Astrocyte (in vitro differentiated cells and primary cell): ENCODE data around the gene TBL1XR1. TPM values are rescaled to one million over a fixed set of nuclear protein-coding genes. Genes with fewer than 3 reads are reported as not detected.
"Not testable (repeated sequence)": the region's sequence is repeated elsewhere in the genome, so short reads cannot be mapped to it uniquely, and the experiment has no call there.

Experiments used
- DNase-seq: peaks from one replicate; pipeline ENCODE4 v3.0.0-alpha.2; 2010; ENCODE audit warnings: low read depth
- FAIRE-seq: peaks from 2 replicates; lab custom pipeline; 2011; peaks lifted over from hg19 to GRCh38; lab: Jason Lieb, UNC
- H2AFZ ChIP-seq: 2 replicates; pipeline ENCODE4 v1.6.0; 2012; ENCODE audit warnings: low read depth, low read length, inconsistent platforms
- H3K27ac ChIP-seq: 2 replicates; pipeline ENCODE4 v1.5.1; 2011; ENCODE audit warnings: low read depth, low read length, inconsistent platforms
- H3K27me3 ChIP-seq: 2 replicates; pipeline ENCODE4 v1.6.0; 2011; ENCODE audit warnings: low read length, inconsistent platforms; ENCODE audit not compliant: insufficient read depth
- H3K36me3 ChIP-seq: 2 replicates; pipeline ENCODE4 v1.5.1; 2011; ENCODE audit warnings: low read length, inconsistent platforms; ENCODE audit not compliant: insufficient read depth
- H3K4me1 ChIP-seq: 2 replicates; pipeline ENCODE4 v1.5.1; 2011; ENCODE audit warnings: low read length, inconsistent platforms; ENCODE audit not compliant: insufficient read depth
- H3K4me2 ChIP-seq: 2 replicates; pipeline ENCODE4 v1.6.0; 2012; ENCODE audit warnings: low read length, inconsistent platforms
- H3K4me3 ChIP-seq: 2 replicates; pipeline ENCODE4 v1.5.1; 2011; ENCODE audit warnings: low read depth, mild to moderate bottlenecking, low read length, inconsistent platforms; ENCODE audit not compliant: insufficient read depth
- H3K79me2 ChIP-seq: 2 replicates; pipeline ENCODE4 v1.6.0; 2012; ENCODE audit warnings: mild to moderate bottlenecking, low read length, inconsistent platforms; ENCODE audit not compliant: insufficient read depth
- H3K9ac ChIP-seq: 2 replicates; pipeline ENCODE4 v1.6.0; 2012; ENCODE audit warnings: mild to moderate bottlenecking, low read length, inconsistent platforms
- H3K9me3 ChIP-seq: 2 replicates; pipeline ENCODE4 v1.5.1; 2012; ENCODE audit warnings: low read depth, mild to moderate bottlenecking, low read length, inconsistent platforms; ENCODE audit not compliant: insufficient read depth
- H4K20me1 ChIP-seq: 2 replicates; pipeline ENCODE4 v1.6.0; 2012; ENCODE audit warnings: low read length, inconsistent platforms; ENCODE audit not compliant: insufficient read depth
- H3K27ac Mint-ChIP-seq: one replicate; pipeline ENCODE4 v1.8.0; 2021; ENCODE audit warnings: mild to moderate bottlenecking, mixed read lengths; ENCODE audit not compliant: unreplicated experiment
- H3K27me3 Mint-ChIP-seq: one replicate; pipeline ENCODE4 v1.8.0; 2021; ENCODE audit warnings: low read depth, mixed read lengths; ENCODE audit not compliant: unreplicated experiment
- H3K36me3 Mint-ChIP-seq: one replicate; pipeline ENCODE4 v1.8.0; 2021; ENCODE audit warnings: low read depth, mixed read lengths; ENCODE audit not compliant: unreplicated experiment
- H3K4me1 Mint-ChIP-seq: one replicate; pipeline ENCODE4 v1.8.0; 2021; ENCODE audit warnings: low read depth, mixed read lengths; ENCODE audit not compliant: unreplicated experiment
- H3K4me3 Mint-ChIP-seq: one replicate; pipeline ENCODE4 v1.8.0; 2021; ENCODE audit warnings: mild to moderate bottlenecking, moderate library complexity, mixed read lengths; ENCODE audit not compliant: unreplicated experiment
- H3K9me3 Mint-ChIP-seq: one replicate; pipeline ENCODE4 v1.8.0; 2021; ENCODE audit warnings: mild to moderate bottlenecking, mixed read lengths; ENCODE audit not compliant: unreplicated experiment
- CTCF ChIP-seq: IDR thresholded peaks from 2 replicates; pipeline ENCODE4 v1.5.1; 2011; ENCODE audit warnings: low read depth, mild to moderate bottlenecking, inconsistent platforms, low read length, moderate library complexity; ENCODE audit not compliant: insufficient read depth
- EZH2 ChIP-seq: IDR thresholded peaks from 2 replicates; pipeline ENCODE4 v1.6.1; 2012; ENCODE audit warnings: mild to moderate bottlenecking, low read length, inconsistent platforms; ENCODE audit not compliant: insufficient read depth
- total RNA-seq: library from RNA; stranded (reverse); gene quantifications from 2 replicates; pipeline ENCODE4 v1.2.1, GENCODE V29; 2021

TBL1XR1 gene
- total RNA-seq, 1 donor from 2014 or later = 140 TPM

- no peak for FAIRE-seq
Measured at GRCh38 chr3:177186306-177186705, 11.0 kb downstream of the TBL1XR1 start.

DNA sequence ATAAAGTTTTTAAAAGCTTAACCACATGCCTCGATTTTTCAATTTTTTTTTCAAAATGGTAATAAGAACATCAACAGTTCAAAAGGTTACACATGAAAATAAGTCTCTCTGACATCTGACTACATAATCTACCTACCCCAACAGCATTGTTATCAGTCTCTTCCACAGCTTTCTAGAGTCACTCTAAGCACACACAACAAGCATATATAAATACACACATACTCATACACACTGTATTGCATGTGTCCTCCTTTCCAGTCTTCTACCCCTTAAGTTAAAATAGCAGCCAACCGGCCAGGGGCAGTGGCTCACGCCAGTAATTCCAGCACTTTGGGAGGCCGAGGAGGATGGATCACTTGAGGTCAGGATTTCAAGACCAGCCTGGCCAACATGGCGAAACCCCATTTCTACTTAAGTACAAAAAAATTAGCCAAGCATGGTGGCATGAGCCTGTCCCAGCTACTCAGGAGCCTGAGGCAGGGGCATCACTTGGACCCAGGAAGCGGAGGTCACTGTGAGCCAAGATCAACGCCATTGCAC, 12.2 kb downstream of the TBL1XR1 start:
- H3K27me3 Mint-ChIP-seq = no peaks in the 10 kb centered on the region
- Histone ChIP-seq H3K27ac (no peak overlapping the region), H3K27me3 (no peaks in the 10 kb centered on the region), H3K9me3 (no peaks in the 10 kb centered on the region), H3K79me2 (peaks cover 100% of the 10 kb centered on the region), H3K36me3 (no peaks in the 10 kb centered on the region), H3K9ac (no peak overlapping the region), H4K20me1 (peaks cover 95% of the 10 kb centered on the region), H3K4me3 (no peak overlapping the region), H3K4me2 (no peak overlapping the region), H3K4me1 (peaks cover 6% of the 10 kb centered on the region), H2AFZ (no peak overlapping the region)
- no peak for DNase-seq
- H3K27ac Mint-ChIP-seq = no peak overlapping the region
- TF ChIP-seq CTCF (no peak), EZH2 (no peak)
- no peaks in the 10 kb centered on the region for H3K9me3 Mint-ChIP-seq
- peaks cover 14% of the 10 kb centered on the region for H3K4me1 Mint-ChIP-seq
- no peak overlapping the region for H3K4me3 Mint-ChIP-seq
- FAIRE-seq = no peak
- peaks cover 6% of the 10 kb centered on the region for H3K36me3 Mint-ChIP-seq

More at GRCh38 chr3:177186306-177186705, 11.0 kb downstream of the TBL1XR1 start:
- H3K9me3 ChIP-seq = no peaks in the 10 kb centered on the region
- no peak overlapping the region for H2AFZ ChIP-seq
- peaks cover 11% of the 10 kb centered on the region for H3K4me1 Mint-ChIP-seq
- no peaks in the 10 kb centered on the region for H3K36me3 ChIP-seq
- H3K27ac ChIP-seq = no peak overlapping the region
- no peak overlapping the region for H3K9ac ChIP-seq
- no peak overlapping the region for H3K27ac Mint-ChIP-seq
- peaks cover 96% of the 10 kb centered on the region for H4K20me1 ChIP-seq
- peaks cover 11% of the 10 kb centered on the region for H3K4me1 ChIP-seq
- DNase-seq = no peak
- H3K4me3 Mint-ChIP-seq = no peak overlapping the region
- no peaks in the 10 kb centered on the region for H3K27me3 ChIP-seq
- no peak overlapping the region for H3K4me2 ChIP-seq
- H3K27me3 Mint-ChIP-seq = no peaks in the 10 kb centered on the region
- H3K79me2 ChIP-seq = peaks cover 100% of the 10 kb centered on the region
- no peak for TF ChIP-seq CTCF
- no peak for TF ChIP-seq EZH2
- peaks cover 5% of the 10 kb centered on the region for H3K36me3 Mint-ChIP-seq
- no peaks in the 10 kb centered on the region for H3K9me3 Mint-ChIP-seq
- no peak overlapping the region for H3K4me3 ChIP-seq

DNA sequence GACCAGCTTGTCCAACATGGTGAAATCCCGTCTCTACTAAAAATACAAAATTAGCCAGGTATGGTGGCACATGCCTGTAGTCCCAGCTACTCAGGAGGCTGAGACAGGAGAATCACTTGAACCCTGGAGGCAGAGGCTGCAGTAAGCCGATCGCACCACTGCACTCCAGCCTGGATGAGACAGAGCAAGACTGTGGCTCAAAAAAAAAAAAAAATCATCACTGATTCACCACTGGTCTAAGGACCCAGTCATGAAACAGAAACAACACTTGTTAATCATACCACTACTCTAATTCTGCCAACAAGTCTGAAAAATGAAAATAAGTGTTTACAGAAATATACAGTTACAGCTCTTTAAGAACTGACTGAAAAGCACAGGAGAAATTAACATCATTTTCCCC, 12.7 kb downstream of the TBL1XR1 start:
- not testable (repeated sequence) for H2AFZ ChIP-seq, FAIRE-seq
- peaks cover 16% of the 10 kb centered on the region for H3K4me1 Mint-ChIP-seq

More for the DNA sequence above, 12.7 kb downstream of the TBL1XR1 start:
- Histone ChIP-seq H3K79me2 (peaks cover 100% of the 10 kb centered on the region), H4K20me1 (peaks cover 95% of the 10 kb centered on the region)
- H3K4me1 ChIP-seq, H3K36me3 ChIP-seq, H3K4me3 ChIP-seq, H3K9me3 Mint-ChIP-seq, H3K9me3 ChIP-seq, H3K36me3 Mint-ChIP-seq, H3K27ac Mint-ChIP-seq, H3K27ac ChIP-seq, H3K27me3 Mint-ChIP-seq, H3K4me3 Mint-ChIP-seq, H3K4me2 ChIP-seq, H3K27me3 ChIP-seq, H3K9ac ChIP-seq: not testable (repeated sequence)
- peak; percentile 62 for DNase-seq
